Lung (tissue), 12 donors: Measurements from ENCODE around the gene ESYT1. TPM values are rescaled to one million over a fixed set of nuclear protein-coding genes. Genes with fewer than 3 reads are reported as not detected.

ENCODE experiments used
- ATAC-seq: fragments of 200-7000 bp; cut with Tn5 transposase; one replicate; pipeline ENCODE4 v1.9.1; 2020; ENCODE audit warnings: moderate number of reproducible peaks; ENCODE audit not compliant: insufficient read depth, low FRiP score
- DNase-seq, 3 donors: peaks; one replicate each; pipeline ENCODE4 v3.0.0-alpha.2; 2013 to 2017
- H3K27ac ChIP-seq, 2 donors: one replicate each; pipeline ENCODE4 v1.5.1; 2013; ENCODE audit warnings: mild to moderate bottlenecking in 2 of 2, moderate library complexity in 2 of 2, control low read depth in 1 of 2, inconsistent platforms in 1 of 2, low read depth in 1 of 2, low read length in 1 of 2
- H3K27me3 ChIP-seq, 3 donors: one replicate each; pipeline ENCODE4 v1.5.1; 2013; ENCODE audit warnings: low read length in 2 of 3; ENCODE audit not compliant: control insufficient read depth in 3 of 3, insufficient read depth in 3 of 3
- H3K36me3 ChIP-seq, 4 donors: one replicate each; pipeline ENCODE4 v1.5.1; 2013; ENCODE audit warnings: low read length in 4 of 4, mild to moderate bottlenecking in 1 of 4, moderate library complexity in 1 of 4; ENCODE audit not compliant: control insufficient read depth in 4 of 4, insufficient read depth in 4 of 4
- H3K4me1 ChIP-seq, 5 donors: one replicate each; pipeline ENCODE4 v1.5.1; 2013; ENCODE audit warnings: low read length in 5 of 5, mild to moderate bottlenecking in 2 of 5, moderate library complexity in 1 of 5; ENCODE audit not compliant: control insufficient read depth in 5 of 5, insufficient read depth in 5 of 5
- H3K4me3 ChIP-seq: one replicate; pipeline ENCODE4 v1.5.1; 2013; ENCODE audit warnings: mild to moderate bottlenecking, control low read depth, moderate library complexity
- H3K9ac ChIP-seq, 2 donors: one replicate each; pipeline ENCODE4 v1.5.1; 2013; ENCODE audit warnings: low read length in 2 of 2, control low read depth in 1 of 2; ENCODE audit not compliant: insufficient read depth in 1 of 2
- H3K9me3 ChIP-seq, 4 donors: one replicate each; pipeline ENCODE4 v1.5.1; 2013; ENCODE audit warnings: low read length in 3 of 4, mild to moderate bottlenecking in 1 of 4, moderate library complexity in 1 of 4; ENCODE audit not compliant: control insufficient read depth in 4 of 4, insufficient read depth in 3 of 4
- WGBS, 2 donors: extraction: QIAGEN DNeasy Blood & Tissue Kit; methylation state at CpG; one replicate each; pipeline ENCODE4 v1.1.7; 2013; 5-methylcytosine and 5-hydroxymethylcytosine counted together
- polyA plus RNA-seq, 2 donors: library from polyadenylated mRNA; stranded (reverse); fragments of 200-250 nt; gene quantifications; one replicate each; pipeline ENCODE4 v1.2.1, GENCODE V29; 2013
- total RNA-seq, 2 donors: library from RNA; depleted of rRNA in 1 of 2; stranded (reverse); fragments of >200 nt in 1 of 2; gene quantifications; one replicate each; pipeline ENCODE4 v1.2.1, GENCODE V29; 2014 to 2021
- TF ChIP-seq, protein P1 (sequence below): IDR thresholded peaks from 2 replicates; pipeline ENCODE4 v1.5.1; 2012; ENCODE audit warnings: mild to moderate bottlenecking; ENCODE audit errors: control extremely low read depth, extremely low read depth
- donor health status: control.
- donor health status: control.
- donor health status: Bipolar disorder and iron deficiency.
- donor health status: healthy.
- donor health status: DM: yes; HTN: yes; CAD: no.

ESYT1 gene
- total and polyA plus RNA-seq, 4 donors, result 23.5 to 131 (median 64.2) TPM

DNA sequence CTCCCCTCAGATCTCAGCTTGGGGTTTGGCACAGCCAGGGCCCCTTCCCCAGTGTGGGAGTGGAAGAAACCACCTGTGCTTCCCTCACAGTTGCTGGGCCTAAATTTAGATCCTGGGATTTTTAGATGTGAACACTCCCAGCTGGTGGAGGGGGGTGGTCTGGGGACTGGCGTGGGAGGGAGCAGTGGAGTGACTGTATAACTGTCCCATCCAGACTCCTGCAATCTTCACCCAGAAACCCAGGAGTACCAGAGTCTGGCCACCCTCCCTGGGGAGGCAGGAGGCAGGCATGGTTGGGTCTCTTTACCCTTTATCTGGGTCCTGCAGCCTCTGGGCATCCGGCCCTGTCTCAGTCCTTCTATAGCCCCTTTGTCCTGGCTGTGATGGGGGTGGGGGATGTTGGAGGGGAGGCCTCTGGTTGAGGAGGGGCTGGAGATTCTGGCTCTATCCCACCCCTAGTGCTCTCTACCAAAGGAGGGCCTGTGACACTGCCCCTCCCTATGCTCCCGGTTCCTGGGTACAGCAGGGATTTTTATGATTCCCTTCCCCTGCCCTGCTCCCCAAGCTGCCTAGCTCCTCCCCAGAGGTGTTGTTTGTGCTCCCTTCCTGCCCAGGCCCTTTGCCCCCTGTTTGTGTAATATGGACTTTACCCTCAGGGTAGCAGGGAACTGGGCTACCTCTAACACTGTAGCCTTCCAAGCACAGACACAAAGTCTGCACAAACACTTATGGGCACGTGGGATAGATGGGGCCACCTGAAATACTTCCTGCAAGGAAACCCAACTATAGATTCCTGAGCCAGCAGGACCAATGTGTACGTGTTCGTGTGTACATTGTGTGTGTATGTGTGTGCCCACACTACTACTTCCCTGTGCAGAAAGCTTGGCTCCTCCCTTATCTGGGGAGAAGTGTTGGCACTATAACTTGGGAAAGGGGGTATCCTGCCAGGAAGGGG, 46.4 kb upstream of the ESYT1 start:
- peak overlapping the region; percentile 26 for H3K4me3 ChIP-seq
- H3K27ac ChIP-seq, result peak overlapping the region in 1 of 2 donors; percentile 88
- no peaks in the 10 kb centered on the region for H3K36me3 ChIP-seq
- H3K9me3 ChIP-seq, result no peaks in the 10 kb centered on the region
- H3K27me3 ChIP-seq, result peaks cover 0 to 27% (median 25%) of the 10 kb centered on the region in 3 donors
- DNase-seq (peak; percentile 9 to 58 (median 23)), ATAC-seq (no peak)
- H3K9ac ChIP-seq, result no peak overlapping the region
- WGBS, 2 donors, result 52 to 65% methylated on average over 5 to 6 of the region's 6 CpGs
- peaks cover 0 to 17% (median 2%) of the 10 kb centered on the region in 5 donors for H3K4me1 ChIP-seq
- TF ChIP-seq, protein P1, sequence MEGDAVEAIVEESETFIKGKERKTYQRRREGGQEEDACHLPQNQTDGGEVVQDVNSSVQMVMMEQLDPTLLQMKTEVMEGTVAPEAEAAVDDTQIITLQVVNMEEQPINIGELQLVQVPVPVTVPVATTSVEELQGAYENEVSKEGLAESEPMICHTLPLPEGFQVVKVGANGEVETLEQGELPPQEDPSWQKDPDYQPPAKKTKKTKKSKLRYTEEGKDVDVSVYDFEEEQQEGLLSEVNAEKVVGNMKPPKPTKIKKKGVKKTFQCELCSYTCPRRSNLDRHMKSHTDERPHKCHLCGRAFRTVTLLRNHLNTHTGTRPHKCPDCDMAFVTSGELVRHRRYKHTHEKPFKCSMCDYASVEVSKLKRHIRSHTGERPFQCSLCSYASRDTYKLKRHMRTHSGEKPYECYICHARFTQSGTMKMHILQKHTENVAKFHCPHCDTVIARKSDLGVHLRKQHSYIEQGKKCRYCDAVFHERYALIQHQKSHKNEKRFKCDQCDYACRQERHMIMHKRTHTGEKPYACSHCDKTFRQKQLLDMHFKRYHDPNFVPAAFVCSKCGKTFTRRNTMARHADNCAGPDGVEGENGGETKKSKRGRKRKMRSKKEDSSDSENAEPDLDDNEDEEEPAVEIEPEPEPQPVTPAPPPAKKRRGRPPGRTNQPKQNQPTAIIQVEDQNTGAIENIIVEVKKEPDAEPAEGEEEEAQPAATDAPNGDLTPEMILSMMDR, result no peak

- H3K27ac ChIP-seq, result peak overlapping the region in 1 of 2 donors; percentile 27
Measured at GRCh38 chr12:56082382-56082781, 45.7 kb upstream of the ESYT1 start.

GRCh38 chr12:56082967-56083366, 45.1 kb upstream of the ESYT1 start:
- peaks cover 0 to 17% (median 6%) of the 10 kb centered on the region in 5 donors for H3K4me1 ChIP-seq
- ATAC-seq (no peak), DNase-seq (no peak)
- H3K36me3 ChIP-seq, result peaks cover 0 to 2% (median 0%) of the 10 kb centered on the region in 4 donors
- TF ChIP-seq, protein P1, result no peak
- no peak overlapping the region for H3K9ac ChIP-seq
- H3K9me3 ChIP-seq, result no peaks in the 10 kb centered on the region
- no peak overlapping the region for H3K4me3 ChIP-seq
- H3K27ac ChIP-seq, result no peak overlapping the region
- WGBS, 2 donors, result 61 to 82% methylated on average over 3 of the region's 3 CpGs
- H3K27me3 ChIP-seq, result peaks cover 0 to 27% (median 25%) of the 10 kb centered on the region in 3 donors

More at GRCh38 chr12:56082382-56082781, 45.7 kb upstream of the ESYT1 start:
- DNase-seq (no peak), ATAC-seq (no peak)
- 75 to 93% methylated on average over 2 of the region's 2 CpGs for WGBS, 2 donors
- TF ChIP-seq, protein P1, result no peak
- H3K4me1 ChIP-seq, result peaks cover 0 to 17% (median 2%) of the 10 kb centered on the region in 5 donors
- H3K27me3 ChIP-seq, result peaks cover 0 to 27% (median 25%) of the 10 kb centered on the region in 3 donors
- H3K36me3 ChIP-seq, result no peaks in the 10 kb centered on the region
- H3K9ac ChIP-seq, result no peak overlapping the region
- H3K4me3 ChIP-seq, result no peak overlapping the region
- H3K9me3 ChIP-seq, result no peaks in the 10 kb centered on the region
